OCI-LY1 (cell line): ENCODE data around the gene NADK2.

Experiments used
- H2AFZ ChIP-seq: fragments of 200-600 bp; sonication (generic), shearing (Covaris generic); 2 replicates; pipeline ENCODE4 v1.6.0; 2014; ENCODE audit warnings: antibody characterized with exemption, mild to moderate bottlenecking, low read length
- H3F3A ChIP-seq: fragments of 200-600 bp; sonication (generic), shearing (Covaris generic); 2 replicates; pipeline ENCODE4 v1.6.0; 2014; ENCODE audit warnings: mild to moderate bottlenecking, antibody characterized with exemption, low read length, moderate library complexity; ENCODE audit not compliant: insufficient read depth
- H3K27ac ChIP-seq: fragments of 200-600 bp; sonication (generic); 2 replicates; pipeline ENCODE4 v1.5.1; 2014; ENCODE audit warnings: low read length, mixed run types, mild to moderate bottlenecking, low read depth; ENCODE audit not compliant: poor library complexity, severe bottlenecking
- H3K27me3 ChIP-seq: fragments of 200-600 bp; sonication (generic); 2 replicates; pipeline ENCODE4 v1.6.0; 2014; ENCODE audit warnings: antibody characterized with exemption, mild to moderate bottlenecking, low read length, moderate library complexity; ENCODE audit not compliant: insufficient read depth
- H3K36me3 ChIP-seq: fragments of 200-600 bp; sonication (generic); 2 replicates; pipeline ENCODE4 v1.6.1; 2014; ENCODE audit warnings: mild to moderate bottlenecking, antibody characterized with exemption, low read length, moderate library complexity, mixed read lengths; ENCODE audit not compliant: insufficient read depth
- H3K4me1 ChIP-seq: fragments of 200-600 bp; sonication (generic); 2 replicates; pipeline ENCODE4 v1.5.1; 2014; ENCODE audit warnings: mild to moderate bottlenecking, low read length, moderate library complexity; ENCODE audit not compliant: insufficient read depth, severe bottlenecking
- H3K4me2 ChIP-seq: fragments of 200-600 bp; sonication (generic), shearing (Covaris generic); 2 replicates; pipeline ENCODE4 v1.6.1; 2014; ENCODE audit warnings: low read length
- H3K4me3 ChIP-seq: fragments of 200-600 bp; sonication (generic); 2 replicates; pipeline ENCODE4 v1.5.1; 2014; ENCODE audit warnings: low read length, low read depth, mild to moderate bottlenecking, mixed read lengths; ENCODE audit not compliant: poor library complexity, severe bottlenecking
- H3K79me2 ChIP-seq: fragments of 200-600 bp; shearing (Covaris generic); 2 replicates; pipeline ENCODE4 v1.6.1; 2016; ENCODE audit warnings: mixed run types, low read length, mixed read lengths; ENCODE audit not compliant: insufficient read depth
- H3K9ac ChIP-seq: fragments of 200-600 bp; sonication (generic), shearing (Covaris generic); 2 replicates; pipeline ENCODE4 v1.6.1; 2014; ENCODE audit warnings: mild to moderate bottlenecking, low read length, mixed read lengths
- H3K9me2 ChIP-seq: fragments of 200-600 bp; sonication (generic), shearing (Covaris generic); 2 replicates; pipeline ENCODE4 v1.6.1; 2014; ENCODE audit warnings: low read depth, mild to moderate bottlenecking, low read length, mixed read lengths
- H3K9me3 ChIP-seq: fragments of 200-600 bp; shearing (Covaris generic); 2 replicates; pipeline ENCODE4 v1.6.1; 2014; ENCODE audit warnings: low read length, mixed read lengths
- H4K20me1 ChIP-seq: fragments of 200-600 bp; sonication (generic), shearing (Covaris generic); 2 replicates; pipeline ENCODE4 v1.6.0; 2016; ENCODE audit warnings: mild to moderate bottlenecking, low read length; ENCODE audit not compliant: insufficient read depth
- EZH2 ChIP-seq: fragments of 200-600 bp; sonication (generic), shearing (Covaris generic); IDR thresholded peaks from 2 replicates; pipeline ENCODE4 v1.8.0; 2017; ENCODE audit warnings: borderline replicate concordance, mixed run types, mild to moderate bottlenecking, antibody characterized with exemption, low read length, moderate library complexity, mixed read lengths
- TF ChIP-seq, protein P1 (sequence below): fragments of 200-600 bp; sonication (generic), shearing (Covaris generic); IDR thresholded peaks from 2 replicates; pipeline ENCODE4 v1.5.1; 2017; ENCODE audit warnings: mild to moderate bottlenecking, antibody characterized with exemption, low read length, moderate library complexity, mixed read lengths

NADK2 gene

DNA sequence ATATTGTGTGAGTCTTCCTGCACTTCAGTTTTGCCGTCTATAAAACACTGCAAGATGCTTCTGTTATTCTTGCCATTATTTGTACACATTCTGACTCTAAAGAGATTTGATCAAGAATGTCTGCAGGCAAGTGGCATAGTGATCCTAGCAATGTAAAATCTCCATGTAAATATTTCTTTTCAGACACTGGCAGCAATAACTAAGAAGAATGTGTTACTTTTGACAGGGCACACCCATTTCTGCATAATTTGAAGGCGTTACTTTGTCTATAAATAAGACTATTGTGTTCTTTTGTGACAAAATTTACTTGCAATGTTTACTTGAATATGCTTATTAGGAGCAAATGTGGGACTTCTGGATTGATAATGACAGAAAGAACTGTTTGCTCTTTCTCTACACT lies 39.9 kb upstream of the NADK2 start:
- no peaks in the 10 kb centered on the region for H4K20me1 ChIP-seq
- H3K27ac ChIP-seq = no peak overlapping the region
- H3K4me3 ChIP-seq = no peak overlapping the region
- no peaks in the 10 kb centered on the region for H3K27me3 ChIP-seq
- H3K4me1 ChIP-seq = no peaks in the 10 kb centered on the region
- H3K36me3 ChIP-seq = no peaks in the 10 kb centered on the region
- H3F3A ChIP-seq = no peaks in the 10 kb centered on the region
- H3K4me2 ChIP-seq = no peak overlapping the region
- TF ChIP-seq, protein P1, sequence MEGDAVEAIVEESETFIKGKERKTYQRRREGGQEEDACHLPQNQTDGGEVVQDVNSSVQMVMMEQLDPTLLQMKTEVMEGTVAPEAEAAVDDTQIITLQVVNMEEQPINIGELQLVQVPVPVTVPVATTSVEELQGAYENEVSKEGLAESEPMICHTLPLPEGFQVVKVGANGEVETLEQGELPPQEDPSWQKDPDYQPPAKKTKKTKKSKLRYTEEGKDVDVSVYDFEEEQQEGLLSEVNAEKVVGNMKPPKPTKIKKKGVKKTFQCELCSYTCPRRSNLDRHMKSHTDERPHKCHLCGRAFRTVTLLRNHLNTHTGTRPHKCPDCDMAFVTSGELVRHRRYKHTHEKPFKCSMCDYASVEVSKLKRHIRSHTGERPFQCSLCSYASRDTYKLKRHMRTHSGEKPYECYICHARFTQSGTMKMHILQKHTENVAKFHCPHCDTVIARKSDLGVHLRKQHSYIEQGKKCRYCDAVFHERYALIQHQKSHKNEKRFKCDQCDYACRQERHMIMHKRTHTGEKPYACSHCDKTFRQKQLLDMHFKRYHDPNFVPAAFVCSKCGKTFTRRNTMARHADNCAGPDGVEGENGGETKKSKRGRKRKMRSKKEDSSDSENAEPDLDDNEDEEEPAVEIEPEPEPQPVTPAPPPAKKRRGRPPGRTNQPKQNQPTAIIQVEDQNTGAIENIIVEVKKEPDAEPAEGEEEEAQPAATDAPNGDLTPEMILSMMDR = no peak
- TF ChIP-seq EZH2 = no peak
- no peak overlapping the region for H3K9ac ChIP-seq
- H3K9me3 ChIP-seq = no peaks in the 10 kb centered on the region
- H3K9me2 ChIP-seq = no peaks in the 10 kb centered on the region
- H2AFZ ChIP-seq = no peak overlapping the region
- no peaks in the 10 kb centered on the region for H3K79me2 ChIP-seq

GRCh38 chr5:36279054-36279698 lies 37.5 kb upstream of the NADK2 start:
- Histone ChIP-seq H3K9me3 (no peaks in the 10 kb centered on the region), H4K20me1 (no peaks in the 10 kb centered on the region), H3K9me2 (no peaks in the 10 kb centered on the region), H3K27ac (no peak overlapping the region), H3K9ac (no peak overlapping the region), H3K79me2 (no peaks in the 10 kb centered on the region), H3K36me3 (no peaks in the 10 kb centered on the region), H2AFZ (no peak overlapping the region), H3K4me1 (no peaks in the 10 kb centered on the region), H3K27me3 (no peaks in the 10 kb centered on the region), H3K4me3 (no peak overlapping the region), H3K4me2 (no peak overlapping the region), H3F3A (no peaks in the 10 kb centered on the region)
- TF ChIP-seq, protein P1 = no peak
- TF ChIP-seq EZH2 = no peak

DNA sequence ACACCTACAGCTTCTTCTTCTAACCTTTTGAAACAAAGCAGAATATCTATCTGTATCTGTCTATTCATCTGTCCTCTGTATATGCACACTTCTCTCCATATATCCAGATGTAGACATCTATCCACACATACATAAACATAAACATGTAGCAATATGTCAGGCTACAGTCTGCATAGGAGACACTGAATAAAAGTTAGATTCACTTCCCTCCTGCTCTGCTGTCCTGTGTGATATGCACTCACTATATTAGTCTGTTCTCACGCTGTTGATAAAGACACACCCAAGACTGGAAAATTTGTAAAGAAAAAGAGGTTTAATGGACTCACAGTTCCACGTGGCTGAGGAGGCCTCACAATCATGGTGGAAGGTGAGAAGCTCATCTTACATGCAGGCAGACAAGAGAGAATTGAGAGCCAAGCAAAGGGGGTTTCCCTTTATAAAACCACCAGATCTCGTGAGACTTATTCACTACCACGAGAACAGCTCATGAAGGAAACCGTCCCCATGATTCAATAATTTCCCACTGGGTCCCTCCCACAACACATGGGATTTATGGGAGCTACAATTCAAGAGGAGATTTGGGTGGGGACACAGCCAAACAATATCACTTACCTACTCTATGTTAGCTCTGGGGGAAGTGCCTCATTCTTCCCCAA lies 35.9 kb upstream of the NADK2 start:
- Histone ChIP-seq H3K79me2 (no peaks in the 10 kb centered on the region), H2AFZ (no peak overlapping the region), H3F3A (no peaks in the 10 kb centered on the region), H3K27ac (no peak overlapping the region), H3K4me1 (no peaks in the 10 kb centered on the region), H3K9me2 (no peaks in the 10 kb centered on the region), H3K36me3 (no peaks in the 10 kb centered on the region), H4K20me1 (no peaks in the 10 kb centered on the region), H3K9ac (no peak overlapping the region), H3K4me2 (no peak overlapping the region), H3K4me3 (no peak overlapping the region), H3K9me3 (no peaks in the 10 kb centered on the region), H3K27me3 (no peaks in the 10 kb centered on the region)
- TF ChIP-seq, protein P1 = no peak
- no peak for TF ChIP-seq EZH2
